ENCODE data around the gene MCUB.

MCUB gene

GRCh38 chr4:109672169-109672930, 112.3 kb downstream of the MCUB start (continued):
- TF ChIP-seq ZNF654 (tag by site-specific recombination; IDR thresholded peaks at IDR 0.05; ENCODE audit: low read depth) (no peak), ZNF610 (tag by site-specific recombination; IDR thresholded peaks at IDR 0.05; ENCODE audit: borderline replicate concordance) (no peak), ZBTB20 (tag by site-specific recombination; IDR thresholded peaks at IDR 0.05) (no peak), ZNF311 (tag by site-specific recombination; IDR thresholded peaks at IDR 0.05; ENCODE audit: borderline replicate concordance) (no peak), ZFP37 (tag by site-specific recombination; IDR thresholded peaks at IDR 0.05) (no peak), ZNF112 (tag by site-specific recombination; IDR thresholded peaks at IDR 0.05) (no peak), ZNF433 (tag by site-specific recombination; IDR thresholded peaks at IDR 0.05; ENCODE audit: low read depth) (no peak), ZBTB21 (tag by site-specific recombination; IDR thresholded peaks at IDR 0.05) (no peak), ZNF785 (tag by site-specific recombination; IDR thresholded peaks at IDR 0.05) (no peak), ZNF292 (tag by site-specific recombination; IDR thresholded peaks at IDR 0.05; ENCODE audit: borderline replicate concordance, low read depth) (no peak)
- TF ChIP-seq, protein P1, sequence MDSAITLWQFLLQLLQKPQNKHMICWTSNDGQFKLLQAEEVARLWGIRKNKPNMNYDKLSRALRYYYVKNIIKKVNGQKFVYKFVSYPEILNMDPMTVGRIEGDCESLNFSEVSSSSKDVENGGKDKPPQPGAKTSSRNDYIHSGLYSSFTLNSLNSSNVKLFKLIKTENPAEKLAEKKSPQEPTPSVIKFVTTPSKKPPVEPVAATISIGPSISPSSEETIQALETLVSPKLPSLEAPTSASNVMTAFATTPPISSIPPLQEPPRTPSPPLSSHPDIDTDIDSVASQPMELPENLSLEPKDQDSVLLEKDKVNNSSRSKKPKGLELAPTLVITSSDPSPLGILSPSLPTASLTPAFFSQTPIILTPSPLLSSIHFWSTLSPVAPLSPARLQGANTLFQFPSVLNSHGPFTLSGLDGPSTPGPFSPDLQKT (IDR thresholded peaks at IDR 0.05; ENCODE audit: borderline replicate concordance, low read depth, low read length): no peak
- TF ChIP-seq, protein P2, sequence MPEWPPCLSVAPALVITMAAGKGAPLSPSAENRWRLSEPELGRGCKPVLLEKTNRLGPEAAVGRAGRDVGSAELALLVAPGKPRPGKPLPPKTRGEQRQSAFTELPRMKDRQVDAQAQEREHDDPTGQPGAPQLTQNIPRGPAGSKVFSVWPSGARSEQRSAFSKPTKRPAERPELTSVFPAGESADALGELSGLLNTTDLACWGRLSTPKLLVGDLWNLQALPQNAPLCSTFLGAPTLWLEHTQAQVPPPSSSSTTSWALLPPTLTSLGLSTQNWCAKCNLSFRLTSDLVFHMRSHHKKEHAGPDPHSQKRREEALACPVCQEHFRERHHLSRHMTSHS (tag by site-specific recombination; IDR thresholded peaks at IDR 0.05): no peak

DNA sequence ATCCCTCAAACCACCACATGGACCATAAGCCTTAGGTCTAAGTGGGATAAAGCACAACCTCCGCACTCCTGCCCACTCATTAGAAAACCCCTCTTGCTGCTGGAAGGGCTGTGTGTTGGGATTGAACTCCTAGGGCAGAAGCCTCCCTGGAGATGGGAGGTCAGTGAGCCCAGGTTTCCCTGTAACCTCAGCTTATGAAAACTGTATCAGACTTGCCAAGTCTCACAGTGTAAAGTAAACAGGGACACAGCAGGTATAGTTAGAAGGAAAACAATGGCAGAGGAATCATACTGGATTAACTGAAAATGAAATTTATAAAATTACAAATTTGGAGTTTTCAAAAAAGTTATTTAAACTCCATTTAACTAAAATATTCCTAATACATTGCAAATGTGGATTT, 113.3 kb downstream of the MCUB start:
- ChIA-PET POLR2A (no interaction called here), CTCF (no interaction called here)
- no peaks in the 10 kb centered on the region for H3K4me1 ChIP-seq (ENCODE audit: control insufficient read depth, insufficient read depth, low read length)
- H3K9me3 ChIP-seq (ENCODE audit: control insufficient read depth, insufficient read depth, low read depth, low read length): no peaks in the 10 kb centered on the region
- no peaks in the 10 kb centered on the region for H3K36me3 ChIP-seq (ENCODE audit: control insufficient read depth in 2 of 2, insufficient read depth in 1 of 2, low read length in 2 of 2)
- H3K27ac ChIP-seq (ENCODE audit: extremely low read depth, low read depth, low read length): no peak overlapping the region
- no peak overlapping the region for H3K4me3 ChIP-seq (ENCODE audit: low read depth, low read length)
- TF ChIP-seq ZNF629 (tag by site-specific recombination; IDR thresholded peaks at IDR 0.05): no peak

DNA sequence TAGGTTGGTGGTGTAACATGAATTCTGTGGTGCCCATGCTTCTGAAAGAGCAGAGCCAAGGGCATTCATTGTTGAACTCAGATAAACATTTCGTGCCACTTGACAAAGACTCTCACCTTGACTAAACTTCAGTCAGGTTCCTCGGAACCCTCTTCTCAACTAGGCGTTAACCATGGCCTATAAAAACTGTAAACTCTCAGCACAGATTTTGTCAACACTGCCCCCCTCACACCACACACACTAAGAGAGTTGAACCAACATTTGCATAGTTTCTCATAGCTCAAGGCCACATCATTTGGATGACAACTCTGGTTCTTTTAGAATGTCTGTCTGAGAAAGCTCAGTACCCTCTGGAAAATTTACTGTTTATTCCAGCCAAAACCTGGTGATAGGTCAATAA, 115.1 kb downstream of the MCUB start:
- H3K4me3 ChIP-seq (ENCODE audit: low read depth, low read length): no peak overlapping the region
- H3K27ac ChIP-seq (ENCODE audit: extremely low read depth, low read depth, low read length): no peak overlapping the region
- ChIA-PET CTCF (interaction anchor here (0.6 kb wide), 1 partner anchor 62 kb away, joined by 3 read pairs; no protein-coding TSS in a partner anchor), POLR2A (no interaction called here)
- no peaks in the 10 kb centered on the region for H3K36me3 ChIP-seq (ENCODE audit: control insufficient read depth in 2 of 2, insufficient read depth in 1 of 2, low read length in 2 of 2)
- no peaks in the 10 kb centered on the region for H3K4me1 ChIP-seq (ENCODE audit: control insufficient read depth, insufficient read depth, low read length)
- no peaks in the 10 kb centered on the region for H3K9me3 ChIP-seq (ENCODE audit: control insufficient read depth, insufficient read depth, low read depth, low read length)
- no peak for TF ChIP-seq ZNF621 (tag by site-specific recombination; IDR thresholded peaks at IDR 0.05)
- TF ChIP-seq PRDM10 (tag by site-specific recombination; IDR thresholded peaks at IDR 0.05): no peak
- TF ChIP-seq, protein P3, sequence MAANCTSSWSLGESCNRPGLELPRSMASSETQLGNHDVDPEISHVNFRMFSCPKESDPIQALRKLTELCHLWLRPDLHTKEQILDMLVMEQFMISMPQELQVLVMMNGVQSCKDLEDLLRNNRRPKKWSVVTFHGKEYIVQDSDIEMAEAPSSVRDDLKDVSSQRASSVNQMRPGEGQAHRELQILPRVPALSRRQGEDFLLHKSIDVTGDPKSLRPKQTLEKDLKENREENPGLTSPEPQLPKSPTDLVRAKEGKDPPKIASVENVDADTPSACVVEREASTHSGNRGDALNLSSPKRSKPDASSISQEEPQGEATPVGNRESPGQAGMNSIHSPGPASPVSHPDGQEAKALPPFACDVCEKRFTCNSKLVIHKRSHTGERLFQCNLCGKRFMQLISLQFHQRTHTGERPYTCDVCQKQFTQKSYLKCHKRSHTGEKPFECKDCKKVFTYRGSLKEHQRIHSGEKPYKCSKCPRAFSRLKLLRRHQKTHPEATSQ (tag by site-specific recombination; IDR thresholded peaks at IDR 0.05): no peak
- no peak for TF ChIP-seq ZBTB26 (tag by site-specific recombination; optimal IDR thresholded peaks at IDR 0.05)
- TF ChIP-seq KLF16 (tag by site-specific recombination; IDR thresholded peaks at IDR 0.05): no peak
- TF ChIP-seq ZNF23 (tag by site-specific recombination; IDR thresholded peaks at IDR 0.05; ENCODE audit: borderline replicate concordance): no peak
- TF ChIP-seq SETDB1 (IDR thresholded peaks at IDR 0.05; ENCODE audit: insufficient read length, low read length): no peak
- TF ChIP-seq EGR2 (tag by site-specific recombination; IDR thresholded peaks at IDR 0.05; ENCODE audit: low read depth): no peak
- no peak for TF ChIP-seq ZNF394 (tag by site-specific recombination; IDR thresholded peaks at IDR 0.05; ENCODE audit: borderline replicate concordance)
- TF ChIP-seq, protein P4, sequence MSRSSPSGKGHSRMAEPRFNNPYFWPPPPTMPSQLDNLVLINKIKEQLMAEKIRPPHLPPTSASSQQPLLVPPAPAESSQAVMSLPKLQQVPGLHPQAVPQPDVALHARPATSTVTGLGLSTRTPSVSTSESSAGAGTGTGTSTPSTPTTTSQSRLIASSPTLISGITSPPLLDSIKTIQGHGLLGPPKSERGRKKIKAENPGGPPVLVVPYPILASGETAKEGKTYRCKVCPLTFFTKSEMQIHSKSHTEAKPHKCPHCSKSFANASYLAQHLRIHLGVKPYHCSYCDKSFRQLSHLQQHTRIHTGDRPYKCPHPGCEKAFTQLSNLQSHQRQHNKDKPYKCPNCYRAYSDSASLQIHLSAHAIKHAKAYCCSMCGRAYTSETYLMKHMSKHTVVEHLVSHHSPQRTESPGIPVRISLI (tag by site-specific recombination; IDR thresholded peaks at IDR 0.05): no peak
- no peak for TF ChIP-seq FEZF1 (tag by site-specific recombination; IDR thresholded peaks at IDR 0.05)
